Coronary artery (tissue), 2 donors: ENCODE measurements around the gene ACTG1.
A peak's percentile ranks its signal among the peaks of the same experiment; 100 is the strongest.

Source experiments
- DNase-seq: peaks from one replicate; pipeline ENCODE4 v3.0.0-alpha.2; 2017; ENCODE audit warnings: low spot score
- H3K27ac ChIP-seq, 2 donors: fragments of 200-600 bp; sonication (generic); one replicate each; pipeline ENCODE4 v1.5.1; 2016 to 2019
- H3K4me3 ChIP-seq: fragments of 200-600 bp; sonication (generic); 2 replicates; pipeline ENCODE4 v1.5.1; 2016; ENCODE audit warnings: mild to moderate bottlenecking, moderate library complexity
- CTCF ChIP-seq: fragments of 200-600 bp; sonication (generic); IDR thresholded peaks from one replicate; pipeline ENCODE4 v1.5.1; 2019; ENCODE audit warnings: antibody characterized with exemption

Gene ACTG1

GRCh38 chr17:81529437-81529803 lies 16.8 kb upstream of the ACTG1 start:
- no peak for DNase-seq
- TF ChIP-seq CTCF, result no peak
- H3K4me3 ChIP-seq, result no peak overlapping the region
- H3K27ac ChIP-seq, result no peak overlapping the region

- no peak for TF ChIP-seq CTCF
- H3K27ac ChIP-seq, result no peak overlapping the region
- no peak overlapping the region for H3K4me3 ChIP-seq
- no peak for DNase-seq
Measured at GRCh38 chr17:81528651-81529436, 16.2 kb upstream of the ACTG1 start.

- DNase-seq, result no peak
- no peak overlapping the region for H3K4me3 ChIP-seq
- TF ChIP-seq CTCF, result no peak
- no peak overlapping the region for H3K27ac ChIP-seq
Measured at GRCh38 chr17:81528384-81528650, 15.7 kb upstream of the ACTG1 start.

GRCh38 chr17:81527591-81528383 lies 15.2 kb upstream of the ACTG1 start, which contains the start of gene FSCN2:
FSCN2 (plus strand) TSS chr17:81528377; CDS start chr17:81528532, 155 bp downstream.
- TF ChIP-seq CTCF, result no peak
- DNase-seq, result no peak
- H3K4me3 ChIP-seq, result peak within 1 kb of the TSS; percentile 34
- H3K27ac ChIP-seq, result no peak within 1 kb of the TSS

- TF ChIP-seq CTCF, result no peak
- no peak for DNase-seq
- H3K4me3 ChIP-seq, result no peak overlapping the region
- H3K27ac ChIP-seq, result no peak overlapping the region
Measured at GRCh38 chr17:81526662-81527571, 14.3 kb upstream of the ACTG1 start.

GRCh38 chr17:81524865-81525159 lies 12.2 kb upstream of the ACTG1 start:
- H3K4me3 ChIP-seq, result no peak overlapping the region
- no peak for TF ChIP-seq CTCF
- DNase-seq, result no peak
- no peak overlapping the region for H3K27ac ChIP-seq
